Measurements from ENCODE around the gene ABTB2.

Gene ABTB2

GRCh38 chr11:34243600-34244464 is 114.0 kb downstream of the ABTB2 start:
- peak in 1 of 2 donors; percentile 62 for DNase-seq (ENCODE audit: extremely low read depth in 1 of 2, low read depth in 1 of 2)

- DNase-seq (ENCODE audit: extremely low read depth in 1 of 2, low read depth in 1 of 2) = no peak
These were observed 115.7 kb downstream of the ABTB2 start for GRCh38 chr11:34242037-34242625.

GRCh38 chr11:34240150-34240494 is 117.7 kb downstream of the ABTB2 start:
- DNase-seq (ENCODE audit: extremely low read depth in 1 of 2, low read depth in 1 of 2) = no peak

GRCh38 chr11:34239465-34240149 is 118.2 kb downstream of the ABTB2 start:
- no peak for DNase-seq (ENCODE audit: extremely low read depth in 1 of 2, low read depth in 1 of 2)

GRCh38 chr11:34238966-34239365 is 118.8 kb downstream of the ABTB2 start:
- no peak for DNase-seq (ENCODE audit: extremely low read depth in 1 of 2, low read depth in 1 of 2)

GRCh38 chr11:34238533-34238932 is 119.3 kb downstream of the ABTB2 start:
- no peak for DNase-seq (ENCODE audit: extremely low read depth in 1 of 2, low read depth in 1 of 2)

GRCh38 chr11:34236572-34236971 is 121.2 kb downstream of the ABTB2 start:
- DNase-seq (ENCODE audit: extremely low read depth in 1 of 2, low read depth in 1 of 2) = no peak

- DNase-seq (ENCODE audit: extremely low read depth in 1 of 2, low read depth in 1 of 2) = no peak
These were observed 122.2 kb downstream of the ABTB2 start for GRCh38 chr11:34235591-34236071.

- DNase-seq (ENCODE audit: extremely low read depth in 1 of 2, low read depth in 1 of 2) = no peak
These were observed 122.6 kb downstream of the ABTB2 start for GRCh38 chr11:34235189-34235588.

GRCh38 chr11:34234086-34234740 is 123.6 kb downstream of the ABTB2 start:
- peak; percentile 66 to 78 for DNase-seq (ENCODE audit: extremely low read depth in 1 of 2, low read depth in 1 of 2)

GRCh38 chr11:34233215-34233614 is 124.6 kb downstream of the ABTB2 start:
- no peak for DNase-seq (ENCODE audit: extremely low read depth in 1 of 2, low read depth in 1 of 2)

GRCh38 chr11:34232807-34233206 is 125.0 kb downstream of the ABTB2 start:
- DNase-seq (ENCODE audit: extremely low read depth in 1 of 2, low read depth in 1 of 2) = no peak

- no peak for DNase-seq (ENCODE audit: extremely low read depth in 1 of 2, low read depth in 1 of 2)
These were observed 131.6 kb downstream of the ABTB2 start for GRCh38 chr11:34226210-34226609.

- no peak for DNase-seq (ENCODE audit: extremely low read depth in 1 of 2, low read depth in 1 of 2)
These were observed 132.7 kb downstream of the ABTB2 start for GRCh38 chr11:34225091-34225490.

- no peak for DNase-seq (ENCODE audit: extremely low read depth in 1 of 2, low read depth in 1 of 2)
These were observed 133.3 kb downstream of the ABTB2 start for GRCh38 chr11:34224434-34224966.

GRCh38 chr11:34223907-34224306 is 133.9 kb downstream of the ABTB2 start:
- no peak for DNase-seq (ENCODE audit: extremely low read depth in 1 of 2, low read depth in 1 of 2)

- no peak for DNase-seq (ENCODE audit: extremely low read depth in 1 of 2, low read depth in 1 of 2)
These were observed 134.6 kb downstream of the ABTB2 start for GRCh38 chr11:34223021-34223813.

GRCh38 chr11:34222030-34222429 is 135.8 kb downstream of the ABTB2 start:
- no peak for DNase-seq (ENCODE audit: extremely low read depth in 1 of 2, low read depth in 1 of 2)

- DNase-seq (ENCODE audit: extremely low read depth in 1 of 2, low read depth in 1 of 2) = no peak
These were observed 137.9 kb downstream of the ABTB2 start for GRCh38 chr11:34219941-34220370.

- DNase-seq (ENCODE audit: extremely low read depth in 1 of 2, low read depth in 1 of 2) = no peak
These were observed 138.5 kb downstream of the ABTB2 start for GRCh38 chr11:34219279-34219678.

All from stimulated activated CD8-positive, alpha-beta memory T cell treated with anti-CD3 and anti-CD28 coated beads, Interleukin-7, amount 100 ng/mL, for 48 hours (primary cell).